B cell (primary cell): ENCODE measurements around the gene OOSP4A. TPM values are rescaled to one million over a fixed set of nuclear protein-coding genes. Genes with fewer than 3 reads are reported as not detected.

Experiments
- ATAC-seq: fragments of 200-7000 bp; cut with Tn5 transposase; one replicate; pipeline ENCODE4 v1.10.0; 2021; ENCODE audit warnings: low read depth, mild to moderate bottlenecking, moderate number of reproducible peaks, moderate library complexity
- CTCF ChIA-PET: fragments of 350-600 bp; sonication (Branson Sonifier 250); formaldehyde crosslinking; loops from one replicate; lab custom pipeline; 2021; ENCODE audit warnings: antibody characterized with exemption, inconsistent platforms; lab: Charles Lee
- POLR2A ChIA-PET: fragments of 350-600 bp; sonication (Branson Sonifier 250); formaldehyde crosslinking; loops from one replicate; lab custom pipeline; 2021; ENCODE audit warnings: antibody characterized with exemption; lab: Charles Lee
- DNase-seq: peaks from one replicate; pipeline ENCODE4 v3.0.0; 2013
- H2AFZ ChIP-seq: 2 replicates; pipeline ENCODE4 v1.6.1; 2012; ENCODE audit warnings: mild to moderate bottlenecking, low read depth, low read length; ENCODE audit not compliant: insufficient read depth, poor library complexity, severe bottlenecking
- H3K27ac ChIP-seq, 2 donors: 1 replicate in 1 of 2; 2 replicates in 1 of 2; pipeline ENCODE4 v1.5.1; 2012 to 2013; ENCODE audit warnings: low read length in 2 of 2, mild to moderate bottlenecking in 2 of 2, moderate library complexity in 1 of 2
- H3K27me3 ChIP-seq, 4 experiments: fragments of 200-600 bp in 1 of 4; sonication (generic) in 1 of 4; replicated peaks in 1 of 4; 1 replicate in 2 of 4; 2 replicates in 2 of 4; pipeline versions ENCODE4 v1.6.1 to v1.7.0; 2013 to 2016; ENCODE audit warnings: low read length in 3 of 4, mild to moderate bottlenecking in 2 of 4, mixed read lengths in 1 of 4, moderate library complexity in 1 of 4; ENCODE audit not compliant: insufficient read depth in 4 of 4, control insufficient read depth in 3 of 4; ENCODE audit errors: control extremely low read depth in 1 of 4
- H3K36me3 ChIP-seq, 2 experiments: replicated peaks in 1 of 2; 1 replicate in 1 of 2; 2 replicates in 1 of 2; pipeline versions ENCODE4 v1.6.1 to v1.7.1; 2013; ENCODE audit warnings: low read length in 1 of 2; ENCODE audit not compliant: insufficient read depth in 2 of 2, control insufficient read depth in 1 of 2; ENCODE audit errors: control extremely low read depth in 1 of 2, extremely low read depth in 1 of 2
- H3K4me1 ChIP-seq, 2 donors: fragments of 200-600 bp in 1 of 2; sonication (generic) in 1 of 2; 1 replicate in 1 of 2; 2 replicates in 1 of 2; pipeline versions ENCODE4 v1.5.1 to v1.6.1; 2013 to 2017; ENCODE audit warnings: low read length in 2 of 2; ENCODE audit not compliant: control insufficient read depth in 2 of 2, insufficient read depth in 2 of 2
- H3K4me2 ChIP-seq: replicated peaks from 2 replicates; pipeline ENCODE3; 2012; ENCODE audit warnings: mild to moderate bottlenecking, low read depth, low read length; ENCODE audit not compliant: poor library complexity, severe bottlenecking
- H3K4me3 ChIP-seq, 5 experiments: fragments of 200-600 bp in 1 of 5; sonication (generic) in 1 of 5; 1 replicate in 3 of 5; 2 replicates in 2 of 5; pipeline versions ENCODE4 v1.5.1 to v1.7.0; 2011 to 2016; ENCODE audit warnings: low read length in 4 of 5, mild to moderate bottlenecking in 4 of 5, low read depth in 2 of 5, control low read depth in 1 of 5, moderate library complexity in 1 of 5; ENCODE audit not compliant: insufficient read depth in 1 of 5; ENCODE audit errors: control extremely low read depth in 1 of 5, extremely low read depth in 1 of 5
- H3K79me2 ChIP-seq: fragments of 200-600 bp; sonication (generic); one replicate; pipeline ENCODE4 v1.6.0; 2016; ENCODE audit warnings: low read length; ENCODE audit not compliant: control insufficient read depth, insufficient read depth
- H3K9ac ChIP-seq: fragments of 200-600 bp; sonication (generic); 2 replicates; pipeline ENCODE4 v1.6.1; 2017; ENCODE audit warnings: mild to moderate bottlenecking, low read length, moderate library complexity
- H3K9me3 ChIP-seq, 3 donors: one replicate each; pipeline versions ENCODE4 v1.6.1 to v1.7.1; 2013; ENCODE audit warnings: low read length in 2 of 3; ENCODE audit not compliant: control insufficient read depth in 2 of 3, insufficient read depth in 1 of 3; ENCODE audit errors: control extremely low read depth in 1 of 3
- H4K20me1 ChIP-seq: 2 replicates; pipeline ENCODE4 v1.6.0; 2012; ENCODE audit warnings: mild to moderate bottlenecking, low read length; ENCODE audit not compliant: insufficient read depth, control insufficient read depth, poor library complexity, severe bottlenecking
- H3K27ac Mint-ChIP-seq: one replicate; pipeline ENCODE4 v1.8.0; 2021; ENCODE audit warnings: mixed read lengths
- H3K27me3 Mint-ChIP-seq: one replicate; pipeline ENCODE4 v1.8.0; 2021; ENCODE audit warnings: mixed read lengths
- H3K4me1 Mint-ChIP-seq: one replicate; pipeline ENCODE4 v1.8.0; 2021; ENCODE audit warnings: mixed read lengths
- H3K4me3 Mint-ChIP-seq: one replicate; pipeline ENCODE4 v1.8.0; 2021; ENCODE audit warnings: mixed read lengths
- H3K9me3 Mint-ChIP-seq: one replicate; pipeline ENCODE4 v1.8.0; 2022; ENCODE audit warnings: mixed read lengths; ENCODE audit not compliant: insufficient read depth
- CTCF ChIP-seq: fragments of 200-600 bp; IDR thresholded peaks from one replicate; pipeline ENCODE4 v1.8.0; 2022; ENCODE audit warnings: antibody characterized with exemption, mild to moderate bottlenecking
- EZH2 ChIP-seq: IDR thresholded peaks from 2 replicates; pipeline ENCODE4 v1.6.1; 2012; ENCODE audit warnings: borderline replicate concordance, low read depth, mild to moderate bottlenecking, moderate library complexity, low read length; ENCODE audit not compliant: insufficient read depth, poor library complexity, severe bottlenecking
- WGBS: methylation state at CpG from one replicate; pipeline ENCODE4 v1.1.5; 2013; ENCODE audit warnings: missing lambda C conversion rate; ENCODE audit not compliant: insufficient coverage; 5-methylcytosine and 5-hydroxymethylcytosine counted together
- intact Hi-C: fragments of 100-400 bp; cut with micrococcal nuclease; formaldehyde crosslinking; loops from one replicate; pipeline ENCODE4 v1.10.0; 2022
- polyA plus RNA-seq: library from polyadenylated mRNA; depleted of rRNA; stranded (reverse); fragments of >200 nt; gene quantifications from 2 replicates; pipeline ENCODE4 v1.2.3, GENCODE V29; 2012
- total RNA-seq, 2 donors: library from RNA; stranded (reverse); fragments of 120-200 nt in 1 of 2; gene quantifications; 1 replicate in 1 of 2; 2 replicates in 1 of 2; pipeline versions ENCODE4 v1.2.3 to v1.2.4, GENCODE V29; 2013 to 2022

Gene OOSP4A
- total and polyA plus RNA-seq, 2 donors (not counting 1 experiment from before 2014, with no cell fraction given), result not detected

DNA sequence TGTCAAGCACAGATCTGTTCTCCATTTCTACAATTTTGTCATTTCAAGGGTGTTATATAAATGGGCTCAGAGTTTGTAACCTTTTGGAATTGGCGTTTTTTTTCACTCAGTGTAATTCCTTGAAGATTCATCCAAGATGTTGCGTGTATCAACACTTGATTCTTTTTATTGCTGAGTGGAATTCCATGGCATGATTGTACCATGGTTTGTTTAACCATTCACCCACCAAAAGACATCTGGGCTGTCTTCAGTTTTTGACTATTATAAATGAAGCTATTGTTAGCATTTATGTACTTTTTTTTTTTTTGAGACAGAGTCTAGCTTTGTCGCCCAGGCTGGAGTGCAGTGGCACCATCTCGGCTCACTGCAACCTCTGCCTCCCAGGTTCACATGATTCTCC lies 22.7 kb upstream of the OOSP4A start:
- WGBS, result 100% methylated on average over 1 of the region's 4 CpGs
- Histone ChIP-seq H3K27ac (no peak overlapping the region), H3K4me3 (no peak overlapping the region), H3K27me3 (peaks cover 0 to 6% (median 0%) of the 10 kb centered on the region in 4 experiments), H2AFZ (no peak overlapping the region), H3K9ac (no peak overlapping the region), H3K36me3 (no peaks in the 10 kb centered on the region), H3K9me3 (no peaks in the 10 kb centered on the region), H3K4me2 (no peak overlapping the region), H3K4me1 (no peaks in the 10 kb centered on the region), H3K79me2 (no peaks in the 10 kb centered on the region), H4K20me1 (no peaks in the 10 kb centered on the region)
- H3K4me1 Mint-ChIP-seq, result no peaks in the 10 kb centered on the region
- no peak overlapping the region for H3K27ac Mint-ChIP-seq
- H3K27me3 Mint-ChIP-seq, result peaks cover 19% of the 10 kb centered on the region
- TF ChIP-seq EZH2 (no peak), CTCF (no peak)
- CTCF ChIA-PET, result no interaction called here
- intact Hi-C loops, result no loop called here
- H3K9me3 Mint-ChIP-seq, result no peaks in the 10 kb centered on the region
- DNase-seq (no peak), ATAC-seq (no peak)
- POLR2A ChIA-PET, result no interaction called here
- no peak overlapping the region for H3K4me3 Mint-ChIP-seq

- H3K27ac Mint-ChIP-seq, result no peak overlapping the region
- Histone ChIP-seq H3K79me2 (no peaks in the 10 kb centered on the region), H3K27me3 (peaks cover 0 to 6% (median 0%) of the 10 kb centered on the region in 4 experiments), H3K36me3 (no peaks in the 10 kb centered on the region), H4K20me1 (no peaks in the 10 kb centered on the region), H3K9me3 (no peaks in the 10 kb centered on the region), H2AFZ (no peak overlapping the region), H3K9ac (no peak overlapping the region), H3K4me3 (no peak overlapping the region), H3K4me2 (no peak overlapping the region), H3K27ac (no peak overlapping the region), H3K4me1 (no peaks in the 10 kb centered on the region)
- peaks cover 25% of the 10 kb centered on the region for H3K27me3 Mint-ChIP-seq
- no peak for TF ChIP-seq CTCF
- no peak for TF ChIP-seq EZH2
- no peaks in the 10 kb centered on the region for H3K9me3 Mint-ChIP-seq
- DNase-seq, result no peak
- no peaks in the 10 kb centered on the region for H3K4me1 Mint-ChIP-seq
- ChIA-PET POLR2A (no interaction called here), CTCF (no interaction called here)
- ATAC-seq, result no peak
- WGBS, result 100% methylated on average over 1 of the region's 3 CpGs
- no peak overlapping the region for H3K4me3 Mint-ChIP-seq
- intact Hi-C loops, result no loop called here
These were observed 19.7 kb upstream of the OOSP4A start for GRCh38 chr11:59943997-59944714.
